ENCODE measurements around the gene TLCD2.
"Not testable (repeated sequence)": the region's sequence is repeated elsewhere in the genome, so short reads cannot be mapped to it uniquely, and the experiment has no call there.

Gene TLCD2, protein sequence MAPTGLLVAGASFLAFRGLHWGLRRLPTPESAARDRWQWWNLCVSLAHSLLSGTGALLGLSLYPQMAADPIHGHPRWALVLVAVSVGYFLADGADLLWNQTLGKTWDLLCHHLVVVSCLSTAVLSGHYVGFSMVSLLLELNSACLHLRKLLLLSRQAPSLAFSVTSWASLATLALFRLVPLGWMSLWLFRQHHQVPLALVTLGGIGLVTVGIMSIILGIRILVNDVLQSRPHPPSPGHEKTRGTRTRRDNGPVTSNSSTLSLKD

DNA sequence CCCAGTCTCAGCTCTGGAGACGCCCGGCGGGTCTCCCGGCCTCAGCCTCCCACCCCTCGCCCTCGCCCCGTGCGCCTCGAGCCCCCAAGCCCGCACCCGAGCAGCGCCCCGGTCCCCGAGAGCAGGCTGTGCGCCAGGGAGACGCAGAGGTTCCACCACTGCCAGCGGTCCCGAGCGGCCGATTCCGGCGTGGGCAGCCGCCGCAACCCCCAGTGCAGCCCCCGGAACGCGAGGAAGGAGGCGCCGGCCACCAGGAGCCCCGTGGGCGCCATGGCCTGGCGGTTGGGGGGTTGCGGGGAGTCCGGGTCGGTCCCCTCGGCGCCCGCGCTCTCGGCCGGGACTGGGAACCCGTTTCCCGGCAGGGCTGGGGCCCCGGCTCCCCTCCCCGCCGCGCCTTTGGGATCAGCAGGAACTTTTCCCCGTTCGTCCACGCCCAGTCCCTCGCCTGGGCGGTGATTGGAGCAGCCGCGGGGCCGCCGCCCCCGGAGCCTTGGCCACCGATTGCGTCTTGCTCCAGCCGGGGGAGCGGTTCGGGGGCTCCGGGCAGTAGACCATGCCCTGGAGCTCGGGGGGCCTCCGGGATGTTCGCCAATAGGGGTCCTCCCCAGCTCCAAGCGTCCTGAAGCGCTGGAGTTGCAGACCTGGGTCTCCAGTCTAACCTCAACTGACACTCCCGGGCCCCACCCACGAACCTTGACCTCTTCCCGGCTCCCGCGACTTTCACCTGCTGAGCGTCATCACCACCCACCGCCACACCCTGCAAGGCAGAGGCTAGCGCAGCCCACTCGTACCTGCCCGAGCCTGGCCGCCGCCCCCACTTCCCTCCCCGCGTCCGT, at the start of gene TLCD2:
Gene TLCD2, minus strand, starts transcription at position 407 of the 836 bp plus-strand sequence. Its CDS starts 135 bp downstream, at position 272.
- DNase-seq, result peak in 1 of 2 experiments; percentile 5

GRCh38 chr17:1759529-1759928, 49.4 kb upstream of the TLCD2 start:
- no peak for DNase-seq

GRCh38 chr17:1758807-1759206, 48.6 kb upstream of the TLCD2 start:
- no peak for DNase-seq

DNA sequence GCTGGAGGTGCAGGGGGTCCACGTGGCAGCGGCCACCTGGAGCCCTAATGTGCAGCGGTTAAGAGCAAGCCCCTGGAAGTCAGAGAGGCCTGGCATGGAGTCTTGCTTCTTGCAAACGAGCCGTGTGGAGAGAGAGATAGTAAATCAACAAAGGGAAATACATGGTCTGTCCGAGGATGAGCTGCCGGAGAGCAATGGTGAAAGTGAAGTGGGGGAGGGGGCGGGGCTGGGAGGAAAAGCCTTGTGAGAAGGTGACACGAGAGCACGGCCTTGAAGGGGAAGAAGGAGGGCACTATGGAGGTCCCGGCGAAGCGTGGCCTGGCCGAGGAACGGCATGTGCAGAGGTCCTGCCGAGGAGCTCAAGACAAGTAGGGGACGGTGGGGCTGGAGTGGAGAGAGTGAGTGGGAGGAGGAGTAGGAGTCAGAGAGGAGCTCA, 45.7 kb upstream of the TLCD2 start:
- DNase-seq, result no peak

- DNase-seq, result peak; percentile 6 to 52
Observed at GRCh38 chr17:1755252-1755826, 45.2 kb upstream of the TLCD2 start.

- no peak for DNase-seq
Observed at GRCh38 chr17:1754430-1755112, 44.4 kb upstream of the TLCD2 start.

- DNase-seq, result no peak
Observed at GRCh38 chr17:1753767-1754429, 43.7 kb upstream of the TLCD2 start.

GRCh38 chr17:1752425-1753262, 42.5 kb upstream of the TLCD2 start:
- peak in 1 of 2 experiments; percentile 6 for DNase-seq

- no peak for DNase-seq
Observed at GRCh38 chr17:1750628-1751027, 40.5 kb upstream of the TLCD2 start.

DNA sequence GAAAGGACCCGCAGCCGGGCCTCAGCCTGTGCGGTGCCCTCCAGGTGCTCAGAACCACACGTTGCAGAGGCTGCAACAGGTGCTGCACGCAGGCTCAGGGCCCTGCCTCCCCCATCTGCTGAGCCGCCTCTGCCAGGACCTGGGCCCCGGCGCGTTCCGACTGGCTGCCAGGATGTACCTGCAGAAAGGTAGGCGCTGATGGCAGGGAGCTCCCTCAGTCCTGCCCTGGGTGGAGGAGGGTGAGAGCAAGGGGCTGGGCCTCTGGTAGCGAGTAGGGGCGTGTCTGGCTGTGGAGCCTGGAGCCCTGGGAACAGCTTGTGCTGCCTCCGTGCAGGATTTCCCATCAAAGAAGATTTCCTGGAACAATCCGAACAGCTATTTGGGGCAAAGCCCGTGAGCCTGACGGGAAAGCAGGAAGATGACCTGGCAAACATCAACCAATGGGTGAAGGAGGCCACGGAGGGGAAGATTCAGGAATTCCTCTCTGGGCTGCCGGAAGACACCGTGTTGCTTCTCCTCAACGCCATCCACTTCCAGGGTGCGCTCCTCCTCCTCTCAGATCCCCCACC, 36.9 kb upstream of the TLCD2 start:
- DNase-seq, result no peak

DNA sequence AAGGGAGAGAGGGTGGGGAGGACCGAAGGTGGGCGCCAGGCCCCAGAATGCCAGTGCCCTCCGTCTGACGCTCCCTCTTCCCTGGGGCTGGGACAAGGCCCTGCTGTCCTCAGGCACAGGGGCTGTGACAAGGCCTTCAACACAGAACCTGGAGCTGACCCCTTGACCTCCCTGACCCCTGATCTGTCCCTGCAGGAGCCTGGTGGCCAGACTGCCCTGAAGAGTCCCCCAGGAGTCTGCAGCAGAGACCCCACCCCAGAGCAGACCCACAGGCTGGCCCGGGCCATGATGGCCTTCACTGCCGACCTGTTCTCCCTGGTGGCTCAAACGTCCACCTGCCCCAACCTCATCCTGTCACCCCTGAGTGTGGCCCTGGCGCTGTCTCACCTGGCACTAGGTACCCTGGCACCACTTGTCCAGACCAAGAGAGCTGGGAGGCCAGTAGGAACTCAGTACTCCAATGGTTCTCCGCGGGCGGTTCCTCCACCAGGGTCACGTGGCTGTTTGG, 35.4 kb upstream of the TLCD2 start:
- DNase-seq, result no peak

- no peak for DNase-seq
Observed at GRCh38 chr17:1744551-1745512, 34.7 kb upstream of the TLCD2 start.

- no peak for DNase-seq
Observed at GRCh38 chr17:1743088-1743439, 32.9 kb upstream of the TLCD2 start.

- DNase-seq, result no peak
Observed at GRCh38 chr17:1742371-1743087, 32.4 kb upstream of the TLCD2 start, which contains the start of gene SERPINF2. Gene SERPINF2, plus strand, starts transcription at chr17:1742871. Its CDS starts 2,125 bp downstream, at chr17:1744996.

- not testable (repeated sequence) for DNase-seq
Observed at GRCh38 chr17:1741899-1742298, 31.7 kb upstream of the TLCD2 start.

DNA sequence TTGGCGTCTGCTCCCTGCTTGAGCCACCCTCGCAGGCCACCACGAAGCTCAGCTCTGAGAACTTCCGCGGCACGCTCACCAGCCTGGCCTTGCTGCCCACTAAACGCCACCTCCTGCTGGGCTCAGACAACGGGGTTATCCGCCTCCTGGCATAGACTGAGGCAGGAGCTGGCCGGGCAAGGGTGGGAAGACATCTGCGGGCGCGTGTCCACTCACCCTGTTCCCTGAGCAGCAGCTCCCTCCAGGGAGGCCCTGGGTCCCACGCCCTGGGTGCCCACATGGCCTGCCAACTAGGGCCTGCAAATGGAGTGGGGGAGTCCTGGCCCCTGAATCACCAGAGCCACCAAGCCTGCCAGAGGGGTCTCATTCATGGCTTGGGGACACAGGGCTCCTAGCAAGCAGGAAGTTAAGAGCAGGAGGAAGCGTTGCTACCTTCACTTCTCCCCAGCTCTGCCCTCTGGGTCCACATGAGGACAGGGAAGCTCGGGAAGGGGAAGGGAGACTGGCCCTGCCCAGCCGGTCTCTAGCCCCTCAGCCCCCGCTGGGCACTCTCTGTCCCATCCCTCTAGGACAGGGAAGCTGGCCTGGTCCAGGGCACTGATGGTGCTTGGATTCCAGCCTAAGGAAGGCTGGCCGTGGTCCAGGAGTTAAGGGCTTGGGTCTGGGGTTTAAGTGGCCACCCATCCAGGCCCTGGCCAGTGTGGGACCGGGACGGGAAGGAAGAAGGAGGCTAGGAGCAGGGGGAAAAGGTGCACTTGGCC, 27.5 kb upstream of the TLCD2 start:
- no peak for DNase-seq

DNA sequence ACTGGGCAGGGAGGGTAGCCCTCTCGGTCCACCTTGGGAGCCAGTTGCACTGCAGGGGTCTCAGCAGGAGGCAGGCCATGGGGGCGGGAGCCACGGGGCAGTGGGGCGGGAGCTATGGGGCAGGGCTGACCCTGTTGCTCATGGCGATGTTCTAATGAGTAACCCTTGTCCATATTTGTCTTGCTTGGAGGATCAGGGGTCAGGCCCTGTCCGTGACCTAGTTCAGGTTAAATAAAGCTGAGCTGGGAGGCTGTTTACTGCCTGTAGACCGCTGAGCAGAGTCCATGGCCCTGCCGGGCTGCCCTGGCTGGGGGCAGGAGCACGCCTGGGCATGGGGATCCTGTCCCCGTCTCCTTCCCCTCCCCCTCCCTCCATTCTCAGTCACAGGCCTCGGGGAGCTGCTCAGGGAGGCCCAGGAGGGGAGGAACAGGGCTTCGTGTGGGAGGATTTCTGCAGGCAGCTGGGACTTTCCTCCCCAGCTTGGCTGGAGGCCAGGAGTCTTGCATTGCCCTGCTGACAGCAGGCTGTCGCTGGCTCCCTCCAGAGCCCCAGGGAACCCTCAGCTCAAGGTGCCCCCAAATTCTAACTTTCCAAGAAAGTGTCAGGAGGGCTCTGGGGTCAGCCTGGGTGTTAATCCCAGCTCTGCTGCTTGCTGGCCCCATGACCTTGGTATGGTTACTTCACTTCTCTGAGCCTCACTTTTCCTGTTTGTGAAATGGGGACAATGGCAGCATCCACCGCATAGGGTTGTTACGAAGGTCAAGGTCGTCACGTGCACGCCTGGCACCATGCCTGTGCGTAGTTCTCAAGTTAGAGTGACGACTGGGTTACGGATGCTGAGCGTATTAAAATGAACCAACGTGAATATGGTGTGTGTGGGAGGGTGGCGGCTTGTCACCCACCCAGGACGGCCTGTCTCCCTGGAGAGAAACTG, 26.4 kb upstream of the TLCD2 start:
- no peak for DNase-seq
